GM13976 (cell line): ENCODE results near the gene MS4A5.

Experiments used
- DNase-seq: peaks from one replicate; pipeline ENCODE4 v3.0.0; 2012; ENCODE audit warnings: low spot score
- in situ Hi-C: fragments of 300-500 bp; cut with MboI; formaldehyde crosslinking; loops from one replicate; pipeline ENCODE4 v1.12.0; 2022; ENCODE audit warnings: low sequenced_read_pairs, mixed read lengths, inconsistent platforms; ENCODE audit not compliant: unreplicated experiment
- TF ChIP-seq, protein P1 (sequence below): IDR thresholded peaks from 2 replicates; pipeline ENCODE4 v1.5.1; 2012; ENCODE audit warnings: borderline replicate concordance, mild to moderate bottlenecking; ENCODE audit not compliant: insufficient read depth; ENCODE audit errors: extremely low read depth, missing control alignments, control extremely low read depth

The MS4A5 gene

GRCh38 chr11:60492488-60493009 lies 63.2 kb downstream of the MS4A5 start, which contains the start of gene MS4A12:
MS4A12 (plus strand) TSS chr11:60492778; CDS start chr11:60497319, 4,541 bp downstream.
- TF ChIP-seq, protein P1, sequence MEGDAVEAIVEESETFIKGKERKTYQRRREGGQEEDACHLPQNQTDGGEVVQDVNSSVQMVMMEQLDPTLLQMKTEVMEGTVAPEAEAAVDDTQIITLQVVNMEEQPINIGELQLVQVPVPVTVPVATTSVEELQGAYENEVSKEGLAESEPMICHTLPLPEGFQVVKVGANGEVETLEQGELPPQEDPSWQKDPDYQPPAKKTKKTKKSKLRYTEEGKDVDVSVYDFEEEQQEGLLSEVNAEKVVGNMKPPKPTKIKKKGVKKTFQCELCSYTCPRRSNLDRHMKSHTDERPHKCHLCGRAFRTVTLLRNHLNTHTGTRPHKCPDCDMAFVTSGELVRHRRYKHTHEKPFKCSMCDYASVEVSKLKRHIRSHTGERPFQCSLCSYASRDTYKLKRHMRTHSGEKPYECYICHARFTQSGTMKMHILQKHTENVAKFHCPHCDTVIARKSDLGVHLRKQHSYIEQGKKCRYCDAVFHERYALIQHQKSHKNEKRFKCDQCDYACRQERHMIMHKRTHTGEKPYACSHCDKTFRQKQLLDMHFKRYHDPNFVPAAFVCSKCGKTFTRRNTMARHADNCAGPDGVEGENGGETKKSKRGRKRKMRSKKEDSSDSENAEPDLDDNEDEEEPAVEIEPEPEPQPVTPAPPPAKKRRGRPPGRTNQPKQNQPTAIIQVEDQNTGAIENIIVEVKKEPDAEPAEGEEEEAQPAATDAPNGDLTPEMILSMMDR: no peak
- DNase-seq: no peak
- in situ Hi-C loops: loop anchor here (10.0 to 25.0 kb wide), 2 partner anchors 142 to 230 kb away; no protein-coding TSS in a partner anchor

DNA sequence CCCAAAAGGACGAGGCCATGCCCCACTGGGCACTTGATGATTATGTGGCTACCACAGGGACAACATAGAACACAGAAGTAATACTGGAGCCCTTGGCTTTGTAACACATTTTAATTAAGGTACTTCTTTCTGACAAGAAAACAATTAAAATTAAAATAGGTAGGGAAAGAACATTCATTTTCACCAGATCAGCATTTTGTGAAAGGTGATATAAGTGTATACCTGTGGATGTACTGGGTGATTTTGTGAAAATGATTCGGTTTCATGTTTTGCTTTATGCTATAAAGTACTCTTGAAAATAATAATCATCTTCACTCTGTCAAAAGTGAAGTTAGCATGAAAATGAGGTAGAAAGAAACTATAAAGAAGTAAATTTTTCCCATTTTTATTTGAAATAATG lies 64.1 kb downstream of the MS4A5 start:
- in situ Hi-C loops: loop anchor here (10.0 to 25.0 kb wide), 2 partner anchors 141 to 231 kb away; no protein-coding TSS in a partner anchor
- DNase-seq: no peak
- TF ChIP-seq, protein P1: no peak
